ENCODE data around the gene UFD1. TPM values are rescaled to one million over a fixed set of nuclear protein-coding genes. Genes with fewer than 3 reads are reported as not detected.
A peak's percentile ranks its signal among the peaks of the same experiment; 100 is the strongest.

Gene UFD1
- total and polyA plus RNA-seq, 9 of the 15 experiments (the other 6 are each of a cell fraction or from before 2014, with no cell fraction given) = 238 to 645 (median 363) TPM

- TF ChIP-seq E4F1 (CRISPR knock-in tag; IDR thresholded peaks at IDR 0.05; ENCODE audit: borderline replicate concordance) (no peak), ZNF764 (CRISPR knock-in tag; IDR thresholded peaks at IDR 0.05; ENCODE audit: low read depth) (no peak), RBBP5 (IDR thresholded peaks at IDR 0.05; ENCODE audit: borderline replicate concordance, insufficient read depth, low read length, poor library complexity, severe bottlenecking) (no peak), ZBTB1 (CRISPR knock-in tag; IDR thresholded peaks at IDR 0.05; ENCODE audit: borderline replicate concordance, low read depth) (0 out of 2 replicates have a peak, but pooled peaks have one; percentile 54), ZNF12 (CRISPR knock-in tag; IDR thresholded peaks at IDR 0.05) (no peak), ZNF280B (CRISPR knock-in tag; IDR thresholded peaks at IDR 0.05) (0 out of 2 replicates have a peak, but pooled peaks have one; percentile 34), SMARCC2 (IDR thresholded peaks at IDR 0.05; ENCODE audit: low read depth) (no peak), SUPT5H (IDR thresholded peaks at IDR 0.05) (peak; percentile 70), ATF4 (CRISPR knock-in tag; IDR thresholded peaks at IDR 0.05) (no peak), HDGF (IDR thresholded peaks at IDR 0.05) (no peak), THAP12 (CRISPR knock-in tag; IDR thresholded peaks at IDR 0.05) (0 out of 2 replicates have a peak, but pooled peaks have one; percentile 45), POLR2A (conservative IDR thresholded peaks at IDR 0.05) (peak; percentile 71), ZNF740 (CRISPR knock-in tag; IDR thresholded peaks at IDR 0.05) (no peak), ZNF740 (tag; IDR thresholded peaks at IDR 0.05) (no peak), SNAPC5 (CRISPR knock-in tag; IDR thresholded peaks at IDR 0.05) (no peak), PML (IDR thresholded peaks at IDR 0.05; ENCODE audit: low read length) (peak; percentile 9; the same call in 1 of the 2 replicates), CHAMP1 (IDR thresholded peaks at IDR 0.05) (no peak), PHB (CRISPR knock-in tag; IDR thresholded peaks at IDR 0.05) (no peak), EP400 (IDR thresholded peaks at IDR 0.05) (no peak)
These were observed 24.9 kb upstream of the UFD1 start (continued) for GRCh38 chr22:19503869-19504268.
